H1 (cell line): ENCODE data around the gene RAP1GDS1. TPM values are rescaled to one million over a fixed set of nuclear protein-coding genes. Genes with fewer than 3 reads are reported as not detected.

ENCODE experiments used
- CTCF ChIA-PET: fragments of 300-600 bp; sonication (Branson Sonifier 250); formaldehyde crosslinking; loops from one replicate; lab custom pipeline; 2021; ENCODE audit not compliant: partially characterized antibody; lab: Charles Lee
- POLR2A ChIA-PET: fragments of 300-600 bp; sonication (Branson Sonifier 250); formaldehyde crosslinking; loops from one replicate; lab custom pipeline; 2021; ENCODE audit warnings: inconsistent platforms; ENCODE audit not compliant: partially characterized antibody; lab: Charles Lee
- DNase-seq, 2 experiments: peaks; one replicate each; pipeline versions ENCODE4 v3.0.0 to v3.0.0-alpha.2; 2010 to 2022; ENCODE audit warnings: low spot score in 2 of 2, low read depth in 1 of 2, mixed read lengths in 1 of 2
- FAIRE-seq: peaks from 2 replicates; lab custom pipeline; 2011; peaks lifted over from hg19 to GRCh38; lab: Jason Lieb, UNC
- H2AFZ ChIP-seq: 2 replicates; pipeline ENCODE4 v1.8.1; 2012; ENCODE audit warnings: low read length, inconsistent platforms
- H2AK5ac ChIP-seq: 2 replicates; pipeline ENCODE4 v1.6.1; 2013; ENCODE audit warnings: low read depth, low read length
- H2BK120ac ChIP-seq: replicated peaks from 2 replicates; pipeline ENCODE3; 2013; ENCODE audit warnings: low read depth, low read length, inconsistent platforms
- H2BK12ac ChIP-seq: 2 replicates; pipeline ENCODE4 v1.6.1; 2013; ENCODE audit warnings: low read depth, low read length
- H2BK15ac ChIP-seq: 2 replicates; pipeline ENCODE4 v1.6.1; 2013; ENCODE audit warnings: low read length
- H2BK20ac ChIP-seq: 2 replicates; pipeline ENCODE4 v1.6.1; 2013; ENCODE audit warnings: low read length
- H2BK5ac ChIP-seq: 2 replicates; pipeline ENCODE4 v1.6.1; 2013; ENCODE audit warnings: low read depth, low read length
- H3K14ac ChIP-seq: 2 replicates; pipeline ENCODE4 v1.6.1; 2013; ENCODE audit warnings: inconsistent platforms; ENCODE audit not compliant: insufficient read length
- H3K18ac ChIP-seq: 2 replicates; pipeline ENCODE4 v1.6.1; 2013; ENCODE audit warnings: low read length; ENCODE audit errors: extremely low read depth
- H3K23ac ChIP-seq: 2 replicates; pipeline ENCODE4 v1.6.1; 2013; ENCODE audit warnings: inconsistent platforms; ENCODE audit not compliant: insufficient read length
- H3K23me2 ChIP-seq: 2 replicates; pipeline ENCODE4 v1.6.1; 2013; ENCODE audit warnings: low read depth, low read length
- H3K27ac ChIP-seq: 2 replicates; pipeline ENCODE4 v1.6.1; 2011; ENCODE audit warnings: low read depth, low read length, inconsistent platforms
- H3K27me3 ChIP-seq, 4 experiments: replicated peaks in 1 of 4; 1 replicate in 1 of 4; 2 replicates in 3 of 4; pipeline versions ENCODE4 v1.6.1 to v1.8.1; 2011 to 2013; ENCODE audit warnings: low read length in 3 of 4, mild to moderate bottlenecking in 3 of 4, inconsistent platforms in 2 of 4, mixed read lengths in 2 of 4, moderate library complexity in 1 of 4; ENCODE audit not compliant: control insufficient read depth in 3 of 4, insufficient read depth in 3 of 4; ENCODE audit errors: extremely low read depth in 1 of 4
- H3K36me3 ChIP-seq, 4 experiments: 2 replicates each; pipeline versions ENCODE4 v1.6.1 to v1.8.1; 2011 to 2013; ENCODE audit warnings: mild to moderate bottlenecking in 4 of 4, low read length in 3 of 4, moderate library complexity in 2 of 4, control low read depth in 1 of 4, inconsistent platforms in 1 of 4; ENCODE audit not compliant: insufficient read depth in 4 of 4, control insufficient read depth in 2 of 4
- H3K4ac ChIP-seq: replicated peaks from 2 replicates; pipeline ENCODE3; 2013; ENCODE audit warnings: low read length, low read depth, mixed read lengths, inconsistent platforms; ENCODE audit not compliant: insufficient read length
- H3K4me1 ChIP-seq, 4 experiments: replicated peaks in 1 of 4; 1 replicate in 1 of 4; 2 replicates in 3 of 4; pipeline versions ENCODE4 v1.6.1 to v1.8.1; 2011 to 2013; ENCODE audit warnings: low read length in 3 of 4, inconsistent platforms in 2 of 4, mixed read lengths in 1 of 4; ENCODE audit not compliant: insufficient read depth in 4 of 4, control insufficient read depth in 3 of 4
- H3K4me2 ChIP-seq, 2 experiments: 2 replicates each; pipeline versions ENCODE4 v1.6.1 to v1.8.1; 2011 to 2013; ENCODE audit warnings: low read depth in 2 of 2, low read length in 2 of 2, control low read depth in 1 of 2, inconsistent platforms in 1 of 2, mild to moderate bottlenecking in 1 of 2; ENCODE audit not compliant: insufficient read depth in 1 of 2
- H3K4me3 ChIP-seq, 4 experiments: fragments of 200-600, 300-600 bp in 1 of 4; sonication (generic), shearing (Covaris generic), sonication (Bioruptor Twin) in 1 of 4; 2 replicates each; pipeline versions ENCODE4 v1.5.1 to v1.8.1; 2011 to 2016; ENCODE audit warnings: low read length in 4 of 4, low read depth in 3 of 4, control low read depth in 2 of 4, inconsistent platforms in 2 of 4, mild to moderate bottlenecking in 2 of 4, mixed read lengths in 1 of 4, moderate library complexity in 1 of 4; ENCODE audit not compliant: insufficient read depth in 2 of 4; ENCODE audit errors: extremely low read depth in 1 of 4
- H3K56ac ChIP-seq: replicated peaks from 2 replicates; pipeline ENCODE3; 2013; ENCODE audit warnings: low read depth, mild to moderate bottlenecking, mixed read lengths, low read length, inconsistent platforms; ENCODE audit not compliant: insufficient read length
- H3K79me1 ChIP-seq: 2 replicates; pipeline ENCODE4 v1.6.1; 2013; ENCODE audit warnings: low read depth, low read length, control low read depth
- H3K79me2 ChIP-seq, 2 experiments: 2 replicates each; pipeline versions ENCODE4 v1.6.1 to v1.8.1; 2012 to 2013; ENCODE audit warnings: low read length in 2 of 2, mild to moderate bottlenecking in 2 of 2, inconsistent platforms in 1 of 2; ENCODE audit not compliant: insufficient read depth in 2 of 2, control insufficient read depth in 1 of 2
- H3K9ac ChIP-seq, 4 experiments: replicated peaks in 1 of 4; 1 replicate in 1 of 4; 2 replicates in 3 of 4; pipeline versions ENCODE4 v1.6.1 to v1.8.1; 2011 to 2013; ENCODE audit warnings: low read depth in 3 of 4, low read length in 3 of 4, control low read depth in 2 of 4, mild to moderate bottlenecking in 2 of 4, moderate library complexity in 2 of 4, inconsistent platforms in 1 of 4; ENCODE audit errors: extremely low read depth in 1 of 4
- H3K9me3 ChIP-seq, 2 experiments: 2 replicates each; pipeline versions ENCODE4 v1.6.1 to v1.8.1; 2012 to 2013; ENCODE audit warnings: mild to moderate bottlenecking in 2 of 2, moderate library complexity in 2 of 2, control low read depth in 1 of 2, inconsistent platforms in 1 of 2, low read depth in 1 of 2, low read length in 1 of 2, mixed read lengths in 1 of 2; ENCODE audit not compliant: insufficient read depth in 2 of 2
- H4K20me1 ChIP-seq, 2 experiments: replicated peaks in 1 of 2; 2 replicates each; pipeline versions ENCODE3 to v1.8.1; 2011 to 2013; ENCODE audit warnings: inconsistent platforms in 2 of 2, low read length in 2 of 2, mild to moderate bottlenecking in 1 of 2; ENCODE audit not compliant: insufficient read depth in 2 of 2, control insufficient read depth in 1 of 2
- H4K5ac ChIP-seq: 2 replicates; pipeline ENCODE4 v1.6.1; 2013; ENCODE audit warnings: low read length, low read depth, mixed read lengths, inconsistent platforms; ENCODE audit not compliant: insufficient read length
- H4K8ac ChIP-seq: 2 replicates; pipeline ENCODE4 v1.8.0; 2013; ENCODE audit warnings: mild to moderate bottlenecking, moderate library complexity, low read length, inconsistent platforms; ENCODE audit not compliant: insufficient read depth; ENCODE audit errors: extremely low read depth
- H4K91ac ChIP-seq: replicated peaks from 2 replicates; pipeline ENCODE3; 2013; ENCODE audit warnings: low read length, mixed read lengths, inconsistent platforms; ENCODE audit not compliant: insufficient read length
- BRCA1 ChIP-seq: IDR thresholded peaks from 2 replicates; pipeline ENCODE4 v1.6.1; 2012; ENCODE audit warnings: low read depth, low read length, improper control_type of control experiment
- EP300 ChIP-seq, 2 experiments: IDR thresholded peaks; 1 replicate in 1 of 2; 2 replicates in 1 of 2; pipeline ENCODE4 v1.6.1; 2011 to 2012; ENCODE audit warnings: low read depth in 2 of 2, low read length in 2 of 2, mild to moderate bottlenecking in 2 of 2, borderline replicate concordance in 1 of 2, inconsistent platforms in 1 of 2, moderate library complexity in 1 of 2
- GABPA ChIP-seq: IDR thresholded peaks from 2 replicates; pipeline ENCODE4 v1.6.1; 2011; ENCODE audit warnings: mild to moderate bottlenecking, low read length, moderate library complexity, borderline replicate concordance; ENCODE audit not compliant: insufficient read depth
- JUND ChIP-seq: IDR thresholded peaks from 2 replicates; pipeline ENCODE4 v1.6.1; 2011; ENCODE audit warnings: mild to moderate bottlenecking, improper control_type of control experiment, low read length
- MAFK ChIP-seq: IDR thresholded peaks from 2 replicates; pipeline ENCODE4 v1.6.1; 2012; ENCODE audit warnings: low read depth, mild to moderate bottlenecking, improper control_type of control experiment, low read length
- NANOG ChIP-seq: IDR thresholded peaks from 2 replicates; pipeline ENCODE4 v1.6.1; 2011; ENCODE audit warnings: low read length, low read depth, mild to moderate bottlenecking, inconsistent platforms; ENCODE audit not compliant: insufficient read depth, poor library complexity, severe bottlenecking
- RBBP5 ChIP-seq: IDR thresholded peaks from 2 replicates; pipeline ENCODE4 v1.7.1; 2012; ENCODE audit warnings: low read depth, mild to moderate bottlenecking, inconsistent platforms, low read length, moderate library complexity, borderline replicate concordance
- RFX5 ChIP-seq: IDR thresholded peaks from 2 replicates; pipeline ENCODE4 v1.6.1; 2011; ENCODE audit warnings: low read depth, low read length, improper control_type of control experiment, borderline replicate concordance
- YY1 ChIP-seq: IDR thresholded peaks from 2 replicates; pipeline ENCODE4 v1.6.1; 2011; ENCODE audit warnings: low read depth, mild to moderate bottlenecking, low read length
- polyA plus RNA-seq, 7 experiments: library from polyadenylated mRNA; depleted of rRNA in 3 of 7; stranded (reverse) in 5 of 7; unstranded in 2 of 7; fragments of >200 nt in 5 of 7; fragments of 200-250 nt in 2 of 7; gene quantifications; 1 replicate in 5 of 7; 2 replicates in 1 of 7; 4 replicates in 1 of 7; pipeline versions ENCODE4 v1.2.1 to v1.2.3, GENCODE V29; 2011 to 2013; ENCODE audit warnings: missing spikeins in 2 of 7, mixed read lengths in 2 of 7
- total RNA-seq: library from RNA; stranded (reverse); fragmentation: NEBNext Ultra II Directional; extraction: Animal tissue kit (Norgen Biotek cat#: 25700); gene quantifications from 2 replicates; pipeline ENCODE4 v1.2.1, GENCODE V29; 2021

The RAP1GDS1 gene
- total and polyA plus RNA-seq, 2 of the 8 experiments (the other 6 are each of a cell fraction or from before 2014, with no cell fraction given): 12.8 to 31.9 TPM

GRCh38 chr4:98287328-98287727 lies 26.1 kb downstream of the RAP1GDS1 start:
- FAIRE-seq: no peak
- Histone ChIP-seq H4K91ac (no peak overlapping the region), H3K27me3 (no peaks in the 10 kb centered on the region)

More at GRCh38 chr4:98287328-98287727, 26.1 kb downstream of the RAP1GDS1 start:
- no peaks in the 10 kb centered on the region for H3K23me2 ChIP-seq
- H3K56ac ChIP-seq: no peak overlapping the region
- ChIA-PET CTCF (interaction anchor here (0.6 kb wide), 1 partner anchor 144 kb away, joined by 3 read pairs; no protein-coding TSS in a partner anchor), POLR2A (interaction anchor here (1.0 kb wide), 1 partner anchor 10 kb away, joined by 3 read pairs; no protein-coding TSS in a partner anchor)
- no peak overlapping the region for H2AFZ ChIP-seq
- H2BK5ac ChIP-seq: no peak overlapping the region
- H4K20me1 ChIP-seq: no peaks in the 10 kb centered on the region
- H3K9me3 ChIP-seq: no peaks in the 10 kb centered on the region
- no peak for DNase-seq
- no peak overlapping the region for H3K4ac ChIP-seq
- H2BK120ac ChIP-seq: no peak overlapping the region
- no peaks in the 10 kb centered on the region for H3K79me1 ChIP-seq
- H2AK5ac ChIP-seq: no peak overlapping the region
- no peak overlapping the region for H3K14ac ChIP-seq
- no peak overlapping the region for H4K8ac ChIP-seq
- H3K79me2 ChIP-seq: peaks cover 0 to 61% of the 10 kb centered on the region in 2 experiments; a peak in 2 of 4 replicates
- H3K4me2 ChIP-seq: no peak overlapping the region
- H2BK15ac ChIP-seq: no peak overlapping the region
- TF ChIP-seq RBBP5 (no peak), YY1 (no peak), EP300 (IDR thresholded peaks at IDR 0.05; ENCODE audit: borderline replicate concordance in 1 of 2, low read depth in 2 of 2, low read length in 2 of 2) (no peak), GABPA (no peak), JUND (no peak), RFX5 (no peak), MAFK (no peak), BRCA1 (no peak), NANOG (no peak)
- peaks cover 0 to 5% (median 2%) of the 10 kb centered on the region in 4 experiments; a peak in 3 of 7 replicates for H3K4me1 ChIP-seq
- no peak overlapping the region for H3K18ac ChIP-seq
- no peak overlapping the region for H3K4me3 ChIP-seq
- no peak overlapping the region for H4K5ac ChIP-seq
- no peak overlapping the region for H3K23ac ChIP-seq
- H2BK20ac ChIP-seq: no peak overlapping the region
- H2BK12ac ChIP-seq: no peak overlapping the region
- no peaks in the 10 kb centered on the region for H3K36me3 ChIP-seq
- no peak overlapping the region for H3K27ac ChIP-seq
- no peak overlapping the region for H3K9ac ChIP-seq
